ENCODE results near the gene FARS2.

The FARS2 gene

DNA sequence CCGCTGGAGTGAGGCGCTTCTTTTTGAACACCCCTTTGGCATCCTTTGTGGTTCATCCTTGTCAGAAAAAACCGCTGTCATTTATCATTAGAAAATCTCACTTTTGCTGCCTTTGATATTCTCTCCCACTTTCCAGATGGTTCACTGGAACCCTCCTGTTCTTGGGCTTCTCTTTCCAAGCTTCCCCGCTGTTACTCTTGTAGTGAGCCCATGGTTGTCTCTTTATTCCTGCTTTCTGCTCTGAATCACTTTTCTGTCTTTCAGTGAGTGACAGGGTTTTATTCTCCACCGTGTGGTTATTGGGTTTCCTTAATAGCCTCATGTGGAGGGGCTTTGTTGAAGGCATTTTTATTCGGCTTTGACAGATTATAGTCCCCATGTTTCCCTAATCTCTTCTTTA lies 117.0 kb downstream of the FARS2 start:
- no peak for DNase-seq (ENCODE audit: low read depth in 2 of 2)

DNA sequence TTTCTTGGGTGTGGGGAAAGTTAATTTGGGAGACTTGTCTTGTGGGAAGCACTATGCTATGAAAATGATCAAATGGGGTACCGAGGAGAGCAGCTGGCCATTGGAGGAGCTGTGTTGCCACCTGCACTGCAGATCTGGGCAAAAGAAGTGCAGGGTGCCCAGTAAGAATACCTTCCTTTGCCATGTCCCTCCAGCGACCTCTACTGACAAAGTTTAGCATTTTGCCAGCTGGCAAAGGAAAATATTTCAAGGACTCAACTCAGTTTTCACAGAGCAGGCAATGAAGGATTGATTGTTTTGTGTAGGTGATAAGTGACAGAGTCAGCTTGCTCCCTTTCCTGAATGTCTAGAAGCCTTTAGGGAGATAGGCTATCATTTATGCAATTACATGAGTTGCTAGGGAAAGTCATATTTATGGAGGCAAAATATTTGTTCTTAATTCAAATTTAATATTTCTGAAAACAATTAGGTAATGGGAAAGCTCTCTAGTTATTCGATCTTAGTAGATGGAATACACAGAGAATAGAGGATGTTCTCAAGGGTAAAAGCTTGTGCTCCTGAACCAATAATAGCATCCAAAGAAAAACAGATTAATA lies 118.4 kb downstream of the FARS2 start:
- no peak for DNase-seq (ENCODE audit: low read depth in 2 of 2)

GRCh38 chr6:5383856-5384255 lies 122.5 kb downstream of the FARS2 start:
- DNase-seq (ENCODE audit: low read depth in 2 of 2): no peak

GRCh38 chr6:5384276-5384675 lies 123.0 kb downstream of the FARS2 start:
- DNase-seq (ENCODE audit: low read depth in 2 of 2): no peak

GRCh38 chr6:5388326-5388725 lies 127.0 kb downstream of the FARS2 start:
- no peak for DNase-seq (ENCODE audit: low read depth in 2 of 2)

DNA sequence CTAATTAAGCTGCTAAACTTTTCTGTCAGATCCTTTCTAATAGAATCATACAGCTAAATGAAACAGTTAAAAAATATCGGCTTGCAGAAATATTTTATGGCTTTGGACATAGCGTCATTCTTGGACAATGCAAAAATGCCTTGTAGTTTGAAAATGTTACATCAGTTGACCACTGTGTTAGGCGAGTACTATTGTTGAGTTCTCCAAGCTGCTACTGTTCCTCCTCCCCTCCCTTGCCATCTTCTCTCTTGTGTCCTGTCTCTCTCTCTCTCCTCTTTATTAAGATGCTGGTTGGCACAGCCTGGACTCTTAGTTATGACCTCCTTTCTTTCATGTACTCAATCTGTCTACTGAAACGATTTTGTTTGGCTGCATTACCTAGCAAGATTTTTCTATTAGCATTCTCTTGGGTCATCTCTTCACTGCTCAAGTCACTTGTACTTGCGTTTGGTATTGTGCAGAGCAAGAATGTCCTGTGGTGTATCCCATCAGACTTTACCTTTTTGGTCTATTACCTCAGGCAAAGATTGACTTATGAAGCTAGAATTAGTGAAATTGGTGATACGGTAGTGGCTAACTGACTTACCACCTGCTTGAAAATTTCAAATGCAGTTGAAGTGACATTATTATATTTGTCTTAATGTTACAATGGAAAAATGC lies 127.9 kb downstream of the FARS2 start:
- no peak for DNase-seq (ENCODE audit: low read depth in 2 of 2)

- DNase-seq (ENCODE audit: low read depth in 2 of 2): no peak
These were observed 128.9 kb downstream of the FARS2 start for GRCh38 chr6:5390177-5390576.

DNA sequence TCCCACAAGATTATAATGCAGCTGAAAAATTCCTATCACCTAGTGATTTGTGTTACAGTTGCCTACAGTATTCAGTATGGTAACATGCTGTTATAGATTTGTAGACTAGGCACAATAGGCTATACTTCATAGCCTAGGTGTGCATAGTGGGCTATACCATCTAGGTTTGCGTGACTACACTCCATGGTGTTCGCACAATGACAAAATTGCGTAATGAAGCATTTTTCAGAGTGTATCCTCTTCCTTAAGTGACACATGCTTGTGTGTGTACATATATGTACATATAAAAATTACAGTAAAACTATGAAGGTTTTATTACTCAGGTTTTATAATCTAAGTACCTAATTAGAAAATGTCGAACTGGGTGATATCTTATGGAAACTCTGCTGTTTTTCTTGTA lies 133.0 kb downstream of the FARS2 start:
- DNase-seq (ENCODE audit: low read depth in 2 of 2): no peak

- no peak for DNase-seq (ENCODE audit: low read depth in 2 of 2)
These were observed 134.4 kb downstream of the FARS2 start for GRCh38 chr6:5395719-5396118.

GRCh38 chr6:5398530-5398929 lies 137.2 kb downstream of the FARS2 start:
- DNase-seq (ENCODE audit: low read depth in 2 of 2): no peak

GRCh38 chr6:5399391-5399790 lies 138.1 kb downstream of the FARS2 start:
- DNase-seq (ENCODE audit: low read depth in 2 of 2): no peak

DNA sequence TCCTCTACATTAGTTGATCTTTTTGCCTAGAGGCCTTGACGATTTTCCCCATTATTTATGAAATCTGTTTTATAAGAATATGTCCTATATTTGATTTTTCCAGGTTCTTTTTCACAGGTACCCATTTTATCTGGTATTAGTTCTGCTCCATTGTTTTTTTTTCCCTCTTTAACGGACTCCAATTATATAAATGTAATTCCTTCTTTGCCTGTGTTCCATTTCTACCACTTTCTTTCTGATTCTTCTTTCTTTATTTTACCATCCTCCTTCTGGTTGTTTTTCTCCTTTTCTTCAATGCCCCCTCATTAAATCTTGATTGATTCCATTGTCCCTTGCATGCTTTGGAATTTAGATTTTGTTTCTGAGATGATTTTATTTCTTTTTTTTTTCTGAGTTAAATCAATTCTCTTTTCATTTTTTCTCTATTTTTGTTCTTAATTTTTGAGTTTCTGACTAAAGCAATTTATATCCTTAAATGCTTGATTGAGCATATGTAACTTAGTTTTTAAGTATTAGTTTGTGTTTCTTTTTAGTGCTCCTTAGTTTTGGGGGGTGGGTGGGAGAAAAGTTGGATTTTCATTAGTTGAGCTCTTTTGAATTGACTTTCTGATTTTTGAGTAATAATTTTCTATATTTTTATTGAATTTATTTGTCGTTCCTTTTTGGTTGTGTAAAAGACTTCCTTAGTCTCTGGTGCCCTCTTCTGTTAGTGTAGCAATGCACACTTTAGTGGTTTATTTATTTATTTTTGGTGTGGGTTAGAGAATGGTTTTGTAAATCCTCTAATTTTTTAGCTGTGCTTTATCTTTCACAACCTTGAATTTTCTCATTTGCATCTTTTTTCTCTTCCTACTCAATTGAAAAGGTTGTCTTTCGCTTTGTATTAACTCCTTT lies 140.8 kb downstream of the FARS2 start:
- no peak for DNase-seq (ENCODE audit: low read depth in 2 of 2)

DNA sequence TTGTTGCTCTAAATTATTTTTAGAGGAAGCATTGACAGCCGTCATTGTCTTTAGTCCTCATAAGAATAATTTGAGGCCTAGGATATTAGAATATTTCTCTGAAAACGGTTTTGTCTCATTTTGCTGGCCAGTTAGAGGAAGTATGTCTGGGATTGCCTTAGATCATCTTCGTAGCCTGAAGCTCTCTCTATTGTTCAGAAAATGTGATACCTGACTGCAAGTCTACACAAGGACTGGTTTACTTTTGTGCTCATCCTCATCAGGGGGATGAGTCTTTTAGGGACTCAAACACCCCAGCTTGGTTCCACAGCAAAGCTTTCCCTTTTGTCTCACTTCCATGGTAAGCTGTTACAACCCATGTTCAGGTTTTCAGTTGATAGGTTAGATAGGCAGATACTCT lies 141.8 kb downstream of the FARS2 start:
- DNase-seq (ENCODE audit: low read depth in 2 of 2): no peak

GRCh38 chr6:5403609-5404008 lies 142.3 kb downstream of the FARS2 start:
- no peak for DNase-seq (ENCODE audit: low read depth in 2 of 2)

DNA sequence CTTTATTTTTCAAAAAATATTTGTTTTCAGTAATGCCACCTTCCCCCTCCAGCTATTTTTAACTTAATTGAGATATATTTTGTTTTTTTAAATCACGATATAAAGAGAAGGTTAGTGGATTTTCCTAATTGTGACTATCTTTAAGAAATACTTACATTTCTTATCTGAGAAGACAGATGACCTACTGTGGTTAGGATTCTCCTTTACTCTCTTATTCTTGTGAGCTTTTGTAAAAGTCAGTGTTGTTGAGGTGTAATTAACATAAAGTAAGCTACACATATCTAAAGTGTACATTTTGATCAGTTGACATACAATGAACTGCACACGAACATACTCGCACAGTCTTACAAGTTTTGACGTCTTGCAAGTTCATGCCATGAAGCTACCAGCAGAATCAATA lies 144.7 kb downstream of the FARS2 start:
- DNase-seq (ENCODE audit: low read depth in 2 of 2): no peak

GRCh38 chr6:5411414-5411813 lies 150.1 kb downstream of the FARS2 start:
- DNase-seq (ENCODE audit: low read depth in 2 of 2): no peak

- DNase-seq (ENCODE audit: low read depth in 2 of 2): no peak
These were observed 150.7 kb downstream of the FARS2 start for GRCh38 chr6:5412017-5412416.

DNA sequence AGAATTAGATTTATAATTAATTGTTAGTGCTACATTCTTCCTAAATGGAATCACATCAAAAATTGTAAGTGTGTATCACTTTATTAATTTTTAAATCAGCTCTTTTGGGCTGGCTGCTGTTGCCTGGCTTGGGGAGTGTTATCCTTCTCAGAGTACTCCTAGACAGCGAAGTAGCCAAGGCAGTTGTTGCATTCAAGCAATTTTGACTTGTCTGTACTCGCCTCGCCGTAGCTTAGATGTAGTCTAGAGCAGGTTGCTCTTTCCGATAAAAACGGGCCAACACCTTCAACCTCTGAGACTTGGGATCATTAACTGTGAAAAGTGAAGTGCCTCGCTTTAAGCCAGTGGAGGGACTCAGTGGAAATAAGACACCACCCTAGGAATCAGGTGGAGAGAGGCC lies 151.3 kb downstream of the FARS2 start:
- no peak for DNase-seq (ENCODE audit: low read depth in 2 of 2)

- DNase-seq (ENCODE audit: low read depth in 2 of 2): no peak
These were observed 154.9 kb downstream of the FARS2 start for GRCh38 chr6:5416250-5416649.

DNA sequence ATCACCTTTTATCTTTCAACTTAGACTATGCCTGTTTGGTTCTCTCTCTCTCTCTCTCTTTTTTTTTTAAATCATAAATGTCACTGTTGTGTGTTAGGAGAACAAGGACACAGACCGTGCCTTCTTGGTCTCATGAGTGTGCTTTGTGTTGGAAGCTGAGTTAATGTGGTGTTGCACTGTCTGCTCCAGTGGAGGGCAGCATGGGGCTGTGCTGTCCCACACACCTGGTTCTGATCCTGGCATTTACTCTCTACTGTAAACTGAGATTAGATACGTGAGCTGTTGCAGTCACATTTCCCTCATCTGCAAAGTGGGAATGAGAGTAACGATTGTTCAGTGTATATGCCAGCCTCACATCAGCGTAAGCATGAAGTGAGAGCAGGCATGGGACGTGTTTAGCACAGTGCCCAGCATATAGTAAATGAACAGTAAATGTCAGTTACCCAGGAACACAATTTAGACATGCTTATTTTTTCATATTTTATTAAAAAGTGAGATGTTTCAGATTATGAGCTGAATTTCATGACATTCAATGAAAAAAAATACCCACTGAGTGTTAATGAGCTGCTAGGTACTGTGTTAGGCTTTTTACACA lies 161.1 kb downstream of the FARS2 start:
- DNase-seq (ENCODE audit: low read depth in 2 of 2): no peak

DNA sequence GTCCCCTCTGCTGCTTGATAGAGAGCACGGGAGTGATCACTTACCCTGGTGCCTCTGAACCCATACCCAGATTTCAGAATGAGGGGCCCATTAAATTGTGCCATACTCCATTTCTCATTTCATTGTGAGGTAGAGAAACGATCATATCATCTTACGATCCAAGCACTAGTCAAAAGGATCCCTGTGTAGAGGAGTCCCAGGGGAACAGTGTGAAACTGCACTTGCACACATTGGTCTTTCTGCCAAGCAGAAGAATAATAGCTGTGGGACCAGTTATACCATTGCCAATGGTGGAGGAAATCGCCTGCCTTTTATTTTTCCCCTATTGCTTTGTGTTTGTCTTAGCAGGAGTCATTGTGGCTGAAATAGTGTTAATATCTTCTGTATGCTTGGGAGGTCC lies 161.9 kb downstream of the FARS2 start:
- no peak for DNase-seq (ENCODE audit: low read depth in 2 of 2)

DNA sequence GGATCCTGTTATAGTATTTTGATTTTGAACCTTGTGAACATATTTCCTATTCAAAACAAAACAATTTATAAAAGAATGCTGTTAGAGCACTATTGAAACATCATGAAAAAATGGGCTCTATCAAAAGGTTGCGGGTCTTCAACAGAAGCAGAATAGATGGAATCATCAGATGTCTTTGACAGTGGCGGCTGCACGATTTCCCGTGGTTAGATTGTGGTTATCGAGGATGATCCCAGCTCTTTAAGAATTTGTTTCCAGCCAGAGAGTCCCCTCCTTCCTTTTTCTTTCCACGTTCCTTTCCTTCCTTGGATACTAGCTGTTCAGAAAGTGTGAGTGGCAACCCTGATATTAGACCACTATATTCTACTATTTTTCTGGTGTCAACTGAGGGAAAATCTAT lies 163.4 kb downstream of the FARS2 start:
- no peak for DNase-seq (ENCODE audit: low read depth in 2 of 2)

DNA sequence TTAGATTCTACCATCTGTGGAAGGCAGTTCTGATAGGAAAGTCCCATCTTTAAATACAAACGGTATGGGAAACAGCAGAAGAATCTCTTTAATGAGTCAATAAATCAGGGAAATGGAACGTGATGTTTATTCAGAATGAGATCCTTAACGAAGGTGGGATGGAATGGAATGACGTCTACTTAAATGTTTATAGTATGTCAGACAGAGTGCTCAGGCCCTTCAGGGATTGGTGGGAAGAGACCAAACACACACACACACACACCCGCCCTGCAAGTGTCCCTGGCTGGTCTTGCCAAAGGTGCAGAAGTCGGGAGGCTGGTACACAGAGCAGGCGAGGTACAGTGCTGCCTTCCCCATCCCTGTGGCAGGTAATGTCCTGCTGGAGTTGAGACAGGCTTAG lies 164.0 kb downstream of the FARS2 start:
- DNase-seq (ENCODE audit: low read depth in 2 of 2): no peak
